B cell (primary cell): ENCODE measurements around the gene CHST15. TPM values are rescaled to one million over a fixed set of nuclear protein-coding genes. Genes with fewer than 3 reads are reported as not detected.

ENCODE experiments used
- ATAC-seq: fragments of 200-7000 bp; cut with Tn5 transposase; one replicate; pipeline ENCODE4 v1.10.0; 2021; ENCODE audit warnings: low read depth, mild to moderate bottlenecking, moderate number of reproducible peaks, moderate library complexity
- CTCF ChIA-PET: fragments of 350-600 bp; sonication (Branson Sonifier 250); formaldehyde crosslinking; loops from one replicate; lab custom pipeline; 2021; ENCODE audit warnings: antibody characterized with exemption, inconsistent platforms; lab: Charles Lee
- POLR2A ChIA-PET: fragments of 350-600 bp; sonication (Branson Sonifier 250); formaldehyde crosslinking; loops from one replicate; lab custom pipeline; 2021; ENCODE audit warnings: antibody characterized with exemption; lab: Charles Lee
- DNase-seq: peaks from one replicate; pipeline ENCODE4 v3.0.0; 2013
- H2AFZ ChIP-seq: 2 replicates; pipeline ENCODE4 v1.6.1; 2012; ENCODE audit warnings: mild to moderate bottlenecking, low read depth, low read length; ENCODE audit not compliant: insufficient read depth, poor library complexity, severe bottlenecking
- H3K27ac ChIP-seq, 2 donors: 1 replicate in 1 of 2; 2 replicates in 1 of 2; pipeline ENCODE4 v1.5.1; 2012 to 2013; ENCODE audit warnings: low read length in 2 of 2, mild to moderate bottlenecking in 2 of 2, moderate library complexity in 1 of 2
- H3K27me3 ChIP-seq, 4 experiments: fragments of 200-600 bp in 1 of 4; sonication (generic) in 1 of 4; replicated peaks in 1 of 4; 1 replicate in 2 of 4; 2 replicates in 2 of 4; pipeline versions ENCODE4 v1.6.1 to v1.7.0; 2013 to 2016; ENCODE audit warnings: low read length in 3 of 4, mild to moderate bottlenecking in 2 of 4, mixed read lengths in 1 of 4, moderate library complexity in 1 of 4; ENCODE audit not compliant: insufficient read depth in 4 of 4, control insufficient read depth in 3 of 4; ENCODE audit errors: control extremely low read depth in 1 of 4
- H3K36me3 ChIP-seq, 2 experiments: replicated peaks in 1 of 2; 1 replicate in 1 of 2; 2 replicates in 1 of 2; pipeline versions ENCODE4 v1.6.1 to v1.7.1; 2013; ENCODE audit warnings: low read length in 1 of 2; ENCODE audit not compliant: insufficient read depth in 2 of 2, control insufficient read depth in 1 of 2; ENCODE audit errors: control extremely low read depth in 1 of 2, extremely low read depth in 1 of 2
- H3K4me1 ChIP-seq, 2 donors: fragments of 200-600 bp in 1 of 2; sonication (generic) in 1 of 2; 1 replicate in 1 of 2; 2 replicates in 1 of 2; pipeline versions ENCODE4 v1.5.1 to v1.6.1; 2013 to 2017; ENCODE audit warnings: low read length in 2 of 2; ENCODE audit not compliant: control insufficient read depth in 2 of 2, insufficient read depth in 2 of 2
- H3K4me2 ChIP-seq: replicated peaks from 2 replicates; pipeline ENCODE3; 2012; ENCODE audit warnings: mild to moderate bottlenecking, low read depth, low read length; ENCODE audit not compliant: poor library complexity, severe bottlenecking
- H3K4me3 ChIP-seq, 5 experiments: fragments of 200-600 bp in 1 of 5; sonication (generic) in 1 of 5; 1 replicate in 3 of 5; 2 replicates in 2 of 5; pipeline versions ENCODE4 v1.5.1 to v1.7.0; 2011 to 2016; ENCODE audit warnings: low read length in 4 of 5, mild to moderate bottlenecking in 4 of 5, low read depth in 2 of 5, control low read depth in 1 of 5, moderate library complexity in 1 of 5; ENCODE audit not compliant: insufficient read depth in 1 of 5; ENCODE audit errors: control extremely low read depth in 1 of 5, extremely low read depth in 1 of 5
- H3K79me2 ChIP-seq: fragments of 200-600 bp; sonication (generic); one replicate; pipeline ENCODE4 v1.6.0; 2016; ENCODE audit warnings: low read length; ENCODE audit not compliant: control insufficient read depth, insufficient read depth
- H3K9ac ChIP-seq: fragments of 200-600 bp; sonication (generic); 2 replicates; pipeline ENCODE4 v1.6.1; 2017; ENCODE audit warnings: mild to moderate bottlenecking, low read length, moderate library complexity
- H3K9me3 ChIP-seq, 3 donors: one replicate each; pipeline versions ENCODE4 v1.6.1 to v1.7.1; 2013; ENCODE audit warnings: low read length in 2 of 3; ENCODE audit not compliant: control insufficient read depth in 2 of 3, insufficient read depth in 1 of 3; ENCODE audit errors: control extremely low read depth in 1 of 3
- H4K20me1 ChIP-seq: 2 replicates; pipeline ENCODE4 v1.6.0; 2012; ENCODE audit warnings: mild to moderate bottlenecking, low read length; ENCODE audit not compliant: insufficient read depth, control insufficient read depth, poor library complexity, severe bottlenecking
- H3K27ac Mint-ChIP-seq: one replicate; pipeline ENCODE4 v1.8.0; 2021; ENCODE audit warnings: mixed read lengths
- H3K27me3 Mint-ChIP-seq: one replicate; pipeline ENCODE4 v1.8.0; 2021; ENCODE audit warnings: mixed read lengths
- H3K4me1 Mint-ChIP-seq: one replicate; pipeline ENCODE4 v1.8.0; 2021; ENCODE audit warnings: mixed read lengths
- H3K4me3 Mint-ChIP-seq: one replicate; pipeline ENCODE4 v1.8.0; 2021; ENCODE audit warnings: mixed read lengths
- H3K9me3 Mint-ChIP-seq: one replicate; pipeline ENCODE4 v1.8.0; 2022; ENCODE audit warnings: mixed read lengths; ENCODE audit not compliant: insufficient read depth
- CTCF ChIP-seq: fragments of 200-600 bp; IDR thresholded peaks from one replicate; pipeline ENCODE4 v1.8.0; 2022; ENCODE audit warnings: antibody characterized with exemption, mild to moderate bottlenecking
- EZH2 ChIP-seq: IDR thresholded peaks from 2 replicates; pipeline ENCODE4 v1.6.1; 2012; ENCODE audit warnings: borderline replicate concordance, low read depth, mild to moderate bottlenecking, moderate library complexity, low read length; ENCODE audit not compliant: insufficient read depth, poor library complexity, severe bottlenecking
- WGBS: methylation state at CpG from one replicate; pipeline ENCODE4 v1.1.5; 2013; ENCODE audit warnings: missing lambda C conversion rate; ENCODE audit not compliant: insufficient coverage; 5-methylcytosine and 5-hydroxymethylcytosine counted together
- intact Hi-C: fragments of 100-400 bp; cut with micrococcal nuclease; formaldehyde crosslinking; loops from one replicate; pipeline ENCODE4 v1.10.0; 2022
- polyA plus RNA-seq: library from polyadenylated mRNA; depleted of rRNA; stranded (reverse); fragments of >200 nt; gene quantifications from 2 replicates; pipeline ENCODE4 v1.2.3, GENCODE V29; 2012
- total RNA-seq, 2 donors: library from RNA; stranded (reverse); fragments of 120-200 nt in 1 of 2; gene quantifications; 1 replicate in 1 of 2; 2 replicates in 1 of 2; pipeline versions ENCODE4 v1.2.3 to v1.2.4, GENCODE V29; 2013 to 2022

CHST15 gene
- total and polyA plus RNA-seq, 2 donors (not counting 1 experiment from before 2014, with no cell fraction given) = 17.9 to 75.4 TPM

GRCh38 chr10:124090601-124091209 lies 2.7 kb downstream of the CHST15 start:
- H3K4me1 Mint-ChIP-seq = peaks cover 74% of the 10 kb centered on the region
- Histone ChIP-seq H3K9ac (no peak overlapping the region), H3K36me3 (peaks cover 0 to 4% of the 10 kb centered on the region in 2 experiments), H3K79me2 (peaks cover 67% of the 10 kb centered on the region), H3K4me2 (peak overlapping the region; percentile 99), H4K20me1 (peaks cover 54% of the 10 kb centered on the region), H3K27ac (no peak overlapping the region), H3K27me3 (no peaks in the 10 kb centered on the region), H3K9me3 (no peaks in the 10 kb centered on the region), H2AFZ (no peak overlapping the region), H3K4me3 (peak overlapping the region in 1 of 5 experiments; percentile 69), H3K4me1 (peaks cover 40 to 50% of the 10 kb centered on the region in 2 donors)
- no peak for DNase-seq
- no peaks in the 10 kb centered on the region for H3K27me3 Mint-ChIP-seq
- peak overlapping the region; percentile 57 for H3K27ac Mint-ChIP-seq
- TF ChIP-seq CTCF (no peak), EZH2 (no peak)
- ChIA-PET POLR2A (interaction anchor here (1.4 to 3.9 kb wide), 5 partner anchors 11 to 62 kb away, joined by 4 to 40 read pairs (median 10); no protein-coding TSS in a partner anchor), CTCF (interaction anchor here (0.6 to 7.9 kb wide), 10 partner anchors 10 to 213 kb away, joined by 3 to 58 read pairs (median 15); no protein-coding TSS in a partner anchor)
- 82% methylated on average over 6 of the region's 6 CpGs for WGBS
- H3K4me3 Mint-ChIP-seq = peak overlapping the region; percentile 98
- intact Hi-C loops = loop anchor here (5.0 to 10.0 kb wide), 3 partner anchors 52 to 654 kb away; partner anchors contain the start of gene FAM53B
- H3K9me3 Mint-ChIP-seq = no peaks in the 10 kb centered on the region
- ATAC-seq = no peak

- no peaks in the 10 kb centered on the region for H3K9me3 ChIP-seq
Observed at GRCh38 chr10:124089859-124090258, 3.5 kb downstream of the CHST15 start.

More at GRCh38 chr10:124089859-124090258, 3.5 kb downstream of the CHST15 start:
- intact Hi-C loops = loop anchor here (5.0 to 10.0 kb wide), 3 partner anchors 52 to 655 kb away; partner anchors contain the start of gene FAM53B
- H3K9me3 Mint-ChIP-seq = no peaks in the 10 kb centered on the region
- Histone ChIP-seq H3K4me2 (no peak overlapping the region), H3K36me3 (peaks cover 0 to 4% of the 10 kb centered on the region in 2 experiments), H3K79me2 (peaks cover 74% of the 10 kb centered on the region), H2AFZ (no peak overlapping the region), H3K27me3 (no peaks in the 10 kb centered on the region), H3K27ac (no peak overlapping the region), H3K9ac (no peak overlapping the region), H3K4me3 (no peak overlapping the region), H3K4me1 (peaks cover 48 to 56% of the 10 kb centered on the region in 2 donors), H4K20me1 (peaks cover 62% of the 10 kb centered on the region)
- ChIA-PET POLR2A (interaction anchor here (0.9 to 1.6 kb wide), 3 partner anchors 10 to 17 kb away, joined by 3 to 6 read pairs (median 3); no protein-coding TSS in a partner anchor), CTCF (interaction anchor here (0.9 to 7.9 kb wide), 6 partner anchors 9 to 94 kb away, joined by 3 to 58 read pairs (median 5); no protein-coding TSS in a partner anchor)
- TF ChIP-seq CTCF (no peak), EZH2 (no peak)
- no peaks in the 10 kb centered on the region for H3K27me3 Mint-ChIP-seq
- DNase-seq (no peak), ATAC-seq (no peak)
- WGBS = 85% methylated on average over 5 of the region's 5 CpGs
- no peak overlapping the region for H3K27ac Mint-ChIP-seq
- H3K4me3 Mint-ChIP-seq = peak overlapping the region; percentile 49
- H3K4me1 Mint-ChIP-seq = peaks cover 77% of the 10 kb centered on the region
